ENCODE results near the gene ITPKB.
A peak's percentile ranks its signal among the peaks of the same experiment; 100 is the strongest.

ITPKB gene

GRCh38 chr1:226702957-226703831, 35.9 kb downstream of the ITPKB start:
- DNase-seq = peak; percentile 91

DNA sequence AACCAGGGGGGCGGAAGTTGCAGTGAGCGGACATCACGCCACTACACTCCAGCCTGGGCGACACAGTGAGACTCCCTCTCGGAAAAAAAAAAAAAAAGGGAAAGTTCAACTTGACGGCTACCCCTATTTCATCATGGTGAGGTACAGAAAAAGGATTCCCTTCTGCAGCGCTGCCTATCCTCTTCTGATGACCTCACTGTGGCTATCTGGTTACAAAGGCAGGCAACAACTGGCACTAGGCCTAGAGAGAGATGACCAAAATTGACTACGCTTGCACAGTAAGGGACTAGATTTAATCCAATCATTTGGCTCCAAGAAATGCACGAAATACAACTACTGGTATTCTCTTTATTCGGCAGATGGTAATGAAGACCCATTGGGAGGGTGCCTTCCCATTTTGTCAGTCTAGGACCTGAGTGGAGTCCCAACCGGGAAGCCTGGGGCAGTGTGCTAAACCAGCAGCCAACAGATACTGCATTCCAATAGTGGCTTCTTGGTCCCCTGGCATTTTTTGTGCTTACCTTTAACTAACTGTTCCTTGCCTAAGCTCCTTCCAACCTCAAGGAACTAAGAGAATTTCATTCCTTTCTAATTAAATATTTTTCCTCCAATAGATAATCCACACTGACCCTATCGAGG, 36.6 kb downstream of the ITPKB start:
- no peak for DNase-seq

- DNase-seq = no peak
Measured at GRCh38 chr1:226700861-226701260, 38.2 kb downstream of the ITPKB start.

DNA sequence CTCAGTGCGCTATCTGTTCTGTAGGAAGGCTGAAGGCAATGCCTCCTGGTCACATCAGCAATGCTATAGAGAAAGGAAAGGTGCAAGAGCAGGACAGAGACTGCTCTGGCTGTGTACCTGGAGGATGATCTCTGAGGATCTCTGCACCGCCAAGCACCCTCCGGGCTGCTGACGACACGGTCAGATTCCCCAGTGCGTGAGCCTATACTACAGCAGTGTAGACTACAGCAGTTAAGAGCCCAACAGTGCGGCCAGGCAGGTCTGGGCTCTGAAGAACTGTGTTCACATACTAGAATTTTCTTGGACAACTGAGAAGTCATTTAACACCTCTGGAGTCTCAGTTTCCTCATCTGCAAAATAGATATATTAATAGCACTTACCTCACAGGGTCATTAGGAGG, 39.9 kb downstream of the ITPKB start:
- no peak for DNase-seq

- no peak for DNase-seq
Measured at GRCh38 chr1:226698659-226699058, 40.4 kb downstream of the ITPKB start.

- DNase-seq = no peak
Measured at GRCh38 chr1:226697929-226698544, 41.0 kb downstream of the ITPKB start.

DNA sequence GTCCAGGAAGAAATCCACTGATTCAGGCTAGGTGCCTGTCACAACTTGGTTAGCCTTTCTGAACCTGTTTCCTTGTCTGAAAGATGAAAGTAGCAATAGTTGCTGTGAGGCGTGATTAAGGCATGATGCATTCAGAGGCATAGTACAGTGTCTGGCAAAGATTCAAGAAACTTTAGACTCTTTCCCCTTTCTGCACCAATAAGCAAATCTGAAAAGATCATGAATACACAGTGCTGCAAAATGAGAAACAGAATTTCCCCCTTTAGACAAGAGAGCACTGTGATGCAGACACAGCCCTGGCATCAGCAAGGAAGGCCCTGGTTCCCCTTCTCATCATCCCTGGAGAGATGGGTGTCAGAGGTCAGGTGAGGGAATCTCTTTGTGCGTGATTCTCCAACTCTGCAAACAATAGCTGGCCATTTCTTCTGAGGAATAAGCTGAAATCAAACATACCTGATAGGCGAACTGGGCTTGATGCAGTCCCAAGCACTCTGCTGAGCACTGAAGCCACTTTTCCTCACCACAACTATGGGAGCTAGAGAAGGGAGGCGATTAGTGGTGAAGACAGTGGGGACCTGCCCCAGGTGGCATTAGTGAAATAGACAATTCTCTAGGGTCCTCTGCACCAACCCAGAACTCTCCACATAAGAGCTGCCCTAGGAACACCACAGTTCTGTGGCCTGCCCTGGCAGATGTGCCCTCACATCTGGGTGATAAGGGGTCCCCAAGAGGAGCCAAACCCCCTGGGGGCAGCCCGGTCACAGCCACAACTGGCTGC, 41.7 kb downstream of the ITPKB start:
- DNase-seq = no peak

GRCh38 chr1:226696547-226696946, 42.5 kb downstream of the ITPKB start:
- DNase-seq = no peak

DNA sequence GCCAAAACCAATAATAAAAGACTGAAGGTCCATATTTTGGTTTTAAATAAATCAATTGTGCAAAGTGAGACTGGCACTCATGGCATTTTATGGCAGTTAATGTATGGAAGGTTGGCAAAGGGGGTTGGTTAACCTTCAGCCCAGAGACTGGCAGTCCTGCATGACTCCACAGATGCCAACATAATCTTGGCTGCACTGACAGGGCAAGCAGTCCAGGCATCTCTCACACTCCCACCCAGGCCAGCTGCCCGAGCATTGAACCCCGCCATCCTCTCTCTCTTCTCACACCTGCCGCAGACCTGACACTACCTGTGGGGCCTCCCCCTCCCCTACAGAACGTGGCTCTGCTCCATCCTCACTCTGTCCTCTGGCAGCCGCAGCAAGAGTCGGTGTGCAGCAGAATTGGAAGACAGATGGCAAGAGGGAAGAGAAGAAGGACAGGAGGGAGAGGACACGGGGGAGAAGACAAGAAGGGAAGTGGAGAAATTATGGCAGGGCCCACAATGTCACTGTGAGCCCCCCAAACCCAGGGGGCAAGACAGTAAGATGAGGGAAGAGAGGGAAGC, 43.7 kb downstream of the ITPKB start:
- no peak for DNase-seq

DNA sequence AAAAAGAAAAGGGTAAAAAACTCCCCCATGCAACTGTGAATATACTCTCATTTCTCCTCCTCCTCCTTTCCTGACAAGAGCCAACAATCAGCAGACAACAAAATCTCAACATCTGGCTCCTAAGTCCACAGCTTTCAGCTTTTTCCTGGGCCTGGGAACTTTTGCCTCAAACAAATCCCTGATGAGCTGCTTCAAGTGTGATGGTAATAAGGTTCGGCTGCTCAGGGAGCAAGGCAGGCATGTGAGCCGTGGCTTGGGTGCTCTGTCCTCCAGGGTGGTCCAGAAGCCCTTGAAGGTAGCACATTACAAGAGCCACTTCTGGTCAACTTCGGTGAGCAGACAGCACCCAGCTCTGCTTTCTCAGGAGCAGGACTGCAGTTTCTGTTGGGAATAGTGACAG, 46.3 kb downstream of the ITPKB start:
- DNase-seq = no peak

DNA sequence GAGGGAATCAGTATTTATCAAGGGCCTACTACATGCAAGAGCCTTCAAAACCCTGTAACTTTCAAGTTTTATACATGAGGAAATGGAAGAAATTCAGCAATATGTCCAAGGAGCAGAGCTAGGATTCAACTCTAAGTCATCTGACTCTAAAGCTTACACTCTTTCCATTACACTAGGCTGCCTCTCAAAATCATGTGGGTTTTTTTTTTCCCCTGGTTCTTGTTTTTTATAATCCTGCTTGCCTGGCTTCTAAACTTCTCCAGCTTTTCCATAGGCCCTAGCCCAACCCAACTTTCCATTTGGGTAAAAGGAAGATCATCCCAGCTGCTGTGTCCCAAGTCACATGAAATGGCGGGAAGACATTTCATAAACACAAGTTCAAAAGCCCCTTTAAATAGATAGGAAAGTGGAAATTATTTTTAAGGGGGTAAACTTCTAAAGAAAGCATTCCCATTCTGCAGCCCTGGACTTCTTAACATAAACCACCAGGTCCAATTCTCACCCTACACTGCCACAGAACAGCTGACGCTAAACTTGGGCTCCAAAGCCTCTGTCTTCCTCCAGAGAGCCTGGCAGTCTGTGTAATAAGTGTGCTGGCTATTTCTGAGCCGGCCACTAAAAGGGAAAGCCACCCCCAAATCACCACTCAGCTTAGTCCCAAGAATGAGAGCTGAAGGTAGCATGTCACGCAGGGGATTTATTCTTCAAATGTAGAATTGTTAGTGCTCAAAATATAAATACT, 46.9 kb downstream of the ITPKB start:
- DNase-seq = no peak

DNA sequence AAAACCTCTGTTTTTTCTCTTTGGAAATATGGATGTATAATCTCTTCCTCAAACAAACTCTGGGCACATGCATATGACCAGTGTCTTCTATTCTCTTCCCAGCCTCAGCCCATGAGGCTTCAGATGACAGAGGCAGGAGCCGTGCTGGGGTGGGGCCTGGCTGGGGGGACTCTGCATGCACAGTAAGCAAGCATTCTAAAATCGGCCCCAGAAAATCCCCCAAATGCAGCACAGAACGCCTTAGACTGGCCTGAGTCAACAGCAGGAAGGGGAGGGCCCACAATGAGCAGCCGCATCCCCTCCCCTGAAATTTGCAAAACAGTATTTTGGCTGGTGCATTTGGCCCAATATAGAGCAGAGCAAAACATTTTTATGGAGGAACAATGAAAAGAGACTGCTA, 47.8 kb downstream of the ITPKB start:
- DNase-seq = no peak

DNA sequence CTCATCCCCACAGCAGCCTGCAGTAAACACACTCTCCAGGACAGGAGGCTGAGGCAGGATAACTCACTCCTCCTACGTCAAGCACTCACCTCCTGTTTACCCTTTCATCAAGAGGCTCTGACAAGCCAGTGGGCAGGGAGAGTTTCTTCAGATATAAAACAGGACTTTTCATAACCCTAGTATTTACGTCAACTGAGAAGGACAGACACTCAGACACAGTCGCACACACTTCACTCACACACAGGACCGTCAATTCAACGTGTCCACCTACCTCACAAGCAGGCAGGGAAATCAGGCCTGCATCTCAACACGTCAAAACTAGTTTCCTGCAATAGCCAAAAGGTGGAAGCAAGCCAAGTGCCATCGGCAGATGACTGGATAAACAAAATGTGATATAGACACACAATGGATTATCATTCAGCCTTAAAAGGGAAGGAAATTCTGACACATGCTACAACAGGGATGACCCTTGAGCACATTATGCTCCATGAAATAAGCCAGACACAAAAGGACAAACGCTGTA, 48.6 kb downstream of the ITPKB start:
- no peak for DNase-seq

DNA sequence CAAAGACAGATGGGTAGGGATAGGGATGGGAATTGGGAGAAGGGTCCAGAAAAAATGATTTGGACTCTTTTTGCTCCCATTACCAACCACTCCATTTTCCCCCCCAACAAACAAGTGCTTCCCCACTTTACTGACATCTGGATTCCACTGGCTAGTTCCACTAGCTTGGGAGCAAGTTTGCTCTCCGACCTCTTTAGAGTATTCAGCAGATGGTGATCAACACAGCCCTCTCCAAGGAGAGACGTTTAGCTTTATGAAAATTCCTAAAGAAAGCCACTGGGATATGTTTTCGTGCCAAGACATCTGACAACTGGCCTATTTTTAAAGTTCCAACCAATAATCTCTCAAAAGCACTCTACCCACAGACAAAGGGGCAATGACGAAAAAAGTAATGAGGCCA, 50.3 kb downstream of the ITPKB start:
- no peak for DNase-seq

- no peak for DNase-seq
Measured at GRCh38 chr1:226688056-226688748, 50.9 kb downstream of the ITPKB start.

- DNase-seq = no peak
Measured at GRCh38 chr1:226687426-226687825, 51.7 kb downstream of the ITPKB start.

DNA sequence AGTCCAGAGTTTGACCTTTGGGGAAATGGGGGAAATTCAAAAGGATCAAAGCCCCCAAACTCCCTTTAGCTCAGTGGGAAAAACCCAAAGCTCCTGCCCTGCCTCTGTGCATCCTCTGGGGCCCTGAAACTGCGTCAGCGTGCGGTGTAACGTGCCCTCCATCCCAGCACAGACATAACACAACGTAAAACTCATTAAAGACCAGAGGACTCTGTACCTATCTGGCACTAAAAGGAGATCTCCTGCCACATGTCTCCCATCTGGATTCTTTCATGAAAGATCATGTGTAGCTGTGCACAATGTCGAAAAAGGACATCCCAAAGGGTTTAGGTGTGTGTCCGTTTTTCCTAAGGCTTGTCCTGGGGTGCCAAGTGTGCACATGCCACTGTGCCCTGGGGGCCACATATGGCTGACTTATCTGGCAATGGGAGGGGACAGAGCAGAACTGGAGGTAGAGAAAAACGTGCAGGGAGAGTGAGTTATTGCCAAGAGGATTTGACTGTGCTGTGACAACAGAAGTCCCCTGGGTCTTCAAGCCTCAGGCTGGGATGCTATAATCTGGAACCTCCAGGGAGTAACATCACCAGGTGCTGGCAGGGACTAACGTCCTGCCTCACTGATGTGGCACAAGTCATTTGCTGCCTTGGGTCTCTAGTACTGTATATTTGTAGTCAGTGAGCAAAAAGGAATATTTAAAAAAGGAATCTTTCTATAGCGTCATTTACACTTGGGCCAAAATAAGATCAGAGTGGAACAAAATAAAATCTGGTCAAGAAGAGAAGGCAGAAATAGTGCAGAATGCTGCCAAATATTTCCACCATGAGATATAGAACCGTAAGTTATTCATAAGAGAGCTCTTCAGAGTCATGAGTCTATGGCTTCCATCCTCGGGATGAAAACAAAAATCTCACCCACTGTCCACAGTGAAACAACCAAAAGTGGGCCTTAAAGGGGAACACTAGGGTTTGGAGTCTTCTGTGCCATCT, 52.3 kb downstream of the ITPKB start:
- no peak for DNase-seq

- DNase-seq = no peak
Measured at GRCh38 chr1:226685196-226685820, 53.8 kb downstream of the ITPKB start.

DNA sequence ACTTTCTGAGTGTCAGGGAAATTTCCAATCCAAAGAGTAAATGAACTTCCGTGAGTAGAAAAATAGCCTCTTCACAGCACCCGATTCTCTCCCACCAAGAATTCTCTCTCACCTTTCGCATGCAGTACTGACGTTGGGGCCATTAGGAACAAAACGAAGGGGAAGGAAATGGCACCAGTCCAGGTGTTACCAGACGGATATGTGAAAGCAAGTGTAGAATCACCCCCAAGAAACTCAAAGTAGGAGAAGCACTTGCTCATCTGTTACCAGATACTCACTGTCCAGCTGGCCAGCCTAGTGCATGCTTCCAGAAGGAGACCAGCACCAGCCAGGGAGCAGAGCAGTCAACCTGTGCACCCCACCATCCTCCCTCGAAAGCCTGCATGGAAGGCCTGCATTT, 55.1 kb downstream of the ITPKB start:
- no peak for DNase-seq

All from activated CD8-positive, alpha-beta memory T cell treated with anti-CD3 and anti-CD28 coated beads, Interleukin-2, amount 50 U/mL, for 48 hours (primary cell).